MG63 (cell line): ENCODE measurements around the gene KCNK15. TPM values are rescaled to one million over a fixed set of nuclear protein-coding genes. Genes with fewer than 3 reads are reported as not detected.

ENCODE experiments used
- DNase-seq: peaks from one replicate; pipeline ENCODE4 v3.0.0-alpha.2; 2020
- H3K27me3 ChIP-seq: fragments of 250-450 bp; sonication (Bioruptor Pico); 2 replicates; pipeline ENCODE4 v1.5.1; 2020; ENCODE audit warnings: mild to moderate bottlenecking, moderate library complexity
- H3K36me3 ChIP-seq: fragments of 250-450 bp; sonication (Bioruptor Pico); 2 replicates; pipeline ENCODE4 v1.5.1; 2020; ENCODE audit warnings: mild to moderate bottlenecking, moderate library complexity
- H3K4me3 ChIP-seq: fragments of 250-450 bp; sonication (Bioruptor Pico); 2 replicates; pipeline ENCODE4 v1.5.1; 2020; ENCODE audit warnings: mild to moderate bottlenecking, moderate library complexity
- H3K9me3 ChIP-seq: fragments of 250-450 bp; sonication (Bioruptor Pico); 2 replicates; pipeline ENCODE4 v1.5.1; 2020; ENCODE audit warnings: mild to moderate bottlenecking, moderate library complexity
- total RNA-seq: library from RNA; depleted of rRNA; stranded (reverse); fragments of >200 nt; shearing (Covaris generic); gene quantifications from 2 replicates; pipeline ENCODE4 v1.2.3, GENCODE V29; 2014; ENCODE audit warnings: low replicate concordance; rRNA removed

The KCNK15 gene
- total RNA-seq, 1 experiment from 2014 or later, result not detected

DNA sequence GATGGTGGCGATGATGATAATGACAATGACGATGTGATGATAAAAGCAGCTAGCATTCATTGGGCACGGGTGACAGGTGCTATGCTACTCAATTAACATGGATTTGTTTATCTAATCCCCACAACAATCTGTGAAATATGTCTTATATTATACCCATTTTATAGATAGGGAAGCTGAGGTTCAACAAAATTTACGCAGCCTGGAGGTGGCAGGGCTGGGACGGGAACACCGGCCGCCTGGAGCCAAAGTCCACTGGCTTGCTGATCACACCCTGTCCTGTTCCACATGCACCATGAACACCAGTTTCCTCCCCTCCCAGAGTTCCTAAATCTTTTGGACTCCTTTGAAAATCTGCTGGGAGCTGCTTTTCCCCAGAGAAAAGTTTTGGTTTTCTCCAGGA is 41.6 kb downstream of the KCNK15 start:
- Histone ChIP-seq H3K27me3 (peaks cover 5% of the 10 kb centered on the region; the same call in 1 of the 2 replicates), H3K36me3 (no peaks in the 10 kb centered on the region), H3K9me3 (no peaks in the 10 kb centered on the region), H3K4me3 (no peak overlapping the region)
- DNase-seq, result no peak

DNA sequence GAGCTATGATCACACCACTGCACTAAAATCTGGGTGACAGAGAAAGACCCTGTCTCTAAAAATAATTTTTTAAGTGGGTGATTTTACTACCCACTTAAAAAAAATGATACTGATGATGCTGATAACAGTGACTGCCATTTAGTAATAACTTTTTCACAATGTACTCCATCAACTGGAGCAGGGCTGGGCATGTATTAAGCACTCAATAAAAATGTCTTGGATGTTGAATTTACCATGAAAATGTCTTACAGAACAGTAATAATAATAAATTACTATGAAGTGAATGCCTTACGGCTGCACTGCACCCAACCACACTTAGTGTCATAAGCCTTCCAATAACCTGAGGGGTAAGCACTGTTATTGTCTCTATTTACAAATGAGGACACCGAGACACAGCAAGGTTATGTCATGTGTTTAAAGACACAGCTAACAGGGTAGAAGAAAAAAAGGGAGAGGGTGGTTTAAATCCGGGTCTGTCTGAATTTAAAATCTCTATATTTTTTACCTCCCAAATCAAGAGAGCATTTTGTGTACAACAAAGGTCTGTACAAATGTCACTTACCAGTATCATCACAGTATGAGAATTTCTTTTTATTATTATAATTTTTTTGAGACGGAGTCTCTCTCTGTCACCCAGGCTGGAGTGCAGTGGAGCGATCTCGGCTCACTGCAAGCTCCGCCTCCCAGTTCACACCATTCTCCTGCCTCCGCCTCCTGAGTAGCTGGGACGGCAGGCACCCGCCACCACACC is 43.2 kb downstream of the KCNK15 start:
- no peaks in the 10 kb centered on the region for H3K36me3 ChIP-seq
- no peak overlapping the region for H3K4me3 ChIP-seq
- H3K9me3 ChIP-seq, result no peaks in the 10 kb centered on the region
- peaks cover 4% of the 10 kb centered on the region; the same call in 1 of the 2 replicates for H3K27me3 ChIP-seq
- DNase-seq, result no peak

DNA sequence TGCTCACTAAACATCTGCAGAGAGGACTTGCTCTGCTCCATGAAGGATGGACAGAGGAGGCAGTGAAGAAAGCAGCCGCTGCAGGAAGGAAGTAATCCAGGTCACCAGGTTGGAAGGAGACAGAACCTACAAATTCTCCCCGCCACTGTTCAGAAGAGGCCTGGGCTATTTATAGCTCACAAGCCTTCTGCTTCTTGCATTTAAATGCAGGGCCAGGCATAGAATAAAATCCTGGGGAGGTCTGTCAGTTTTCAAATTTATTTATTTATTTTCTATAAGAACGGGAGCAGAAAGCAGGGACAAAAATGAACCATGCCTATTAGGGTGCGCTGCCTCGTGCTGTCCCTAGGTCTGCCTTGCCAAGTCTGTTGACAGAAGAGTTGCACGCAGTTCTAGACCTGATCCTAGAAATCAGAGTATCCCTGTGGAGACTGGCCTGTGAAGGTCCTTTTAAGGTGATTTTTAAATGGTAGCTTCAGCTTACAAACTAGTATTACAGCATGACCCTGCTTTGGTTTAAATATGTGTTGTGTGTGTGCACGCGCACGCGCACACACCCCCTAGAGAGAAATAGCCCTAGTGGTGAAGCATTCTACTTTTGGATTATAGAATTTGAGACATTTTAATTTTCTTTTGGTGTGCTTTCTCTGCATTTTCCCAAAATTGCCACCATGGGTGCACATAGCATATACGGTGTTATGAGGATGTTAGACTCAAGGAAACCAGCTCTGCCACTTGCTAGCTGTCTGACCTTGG is 45.2 kb downstream of the KCNK15 start:
- Histone ChIP-seq H3K36me3 (no peaks in the 10 kb centered on the region), H3K4me3 (no peak overlapping the region), H3K9me3 (no peaks in the 10 kb centered on the region), H3K27me3 (peaks cover 3% of the 10 kb centered on the region; the same call in 1 of the 2 replicates)
- no peak for DNase-seq

DNA sequence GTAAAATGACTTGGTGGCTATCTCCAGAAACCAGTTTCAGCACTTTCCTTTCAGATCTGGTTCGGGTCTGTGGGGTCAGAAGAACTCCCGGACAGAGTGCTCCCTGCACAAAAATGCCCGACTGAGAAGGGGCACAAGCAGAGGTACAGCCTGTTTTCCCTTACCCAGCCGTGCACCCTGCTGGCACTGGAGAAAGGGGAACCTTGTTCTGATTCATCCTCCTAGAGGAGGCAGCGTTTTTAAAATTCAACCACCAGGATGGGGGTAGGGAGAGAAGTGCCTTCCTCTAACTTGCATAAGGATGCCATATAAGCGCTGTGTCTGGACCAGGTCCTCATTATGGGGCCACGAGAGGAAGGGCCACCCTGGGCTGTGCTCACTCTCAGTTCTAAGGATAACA is 47.1 kb downstream of the KCNK15 start:
- Histone ChIP-seq H3K36me3 (no peaks in the 10 kb centered on the region), H3K27me3 (peaks cover under 1% of the 10 kb centered on the region; the same call in 1 of the 2 replicates), H3K4me3 (no peak overlapping the region), H3K9me3 (no peaks in the 10 kb centered on the region)
- no peak for DNase-seq

DNA sequence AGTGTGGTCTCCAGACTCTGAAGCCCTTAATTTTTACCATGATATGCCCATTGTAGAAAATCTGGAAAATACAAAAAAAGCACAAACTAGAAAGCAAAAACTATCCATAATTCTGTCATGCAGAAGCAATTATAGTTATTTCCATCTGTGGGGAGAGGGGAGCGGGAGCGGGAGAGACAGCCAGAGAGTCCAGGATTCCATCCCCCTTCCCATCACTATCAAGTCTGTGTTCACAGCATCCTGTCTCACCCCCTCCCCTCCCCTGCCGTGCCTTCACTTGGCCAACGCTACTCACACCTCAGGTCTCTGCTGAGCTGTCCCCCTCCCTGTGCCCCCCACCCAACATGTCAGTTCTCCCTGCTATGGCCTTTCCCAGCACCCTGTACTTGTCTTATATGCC is 50.2 kb downstream of the KCNK15 start:
- Histone ChIP-seq H3K4me3 (no peak overlapping the region), H3K9me3 (no peaks in the 10 kb centered on the region), H3K27me3 (no peaks in the 10 kb centered on the region), H3K36me3 (no peaks in the 10 kb centered on the region)
- DNase-seq, result no peak

DNA sequence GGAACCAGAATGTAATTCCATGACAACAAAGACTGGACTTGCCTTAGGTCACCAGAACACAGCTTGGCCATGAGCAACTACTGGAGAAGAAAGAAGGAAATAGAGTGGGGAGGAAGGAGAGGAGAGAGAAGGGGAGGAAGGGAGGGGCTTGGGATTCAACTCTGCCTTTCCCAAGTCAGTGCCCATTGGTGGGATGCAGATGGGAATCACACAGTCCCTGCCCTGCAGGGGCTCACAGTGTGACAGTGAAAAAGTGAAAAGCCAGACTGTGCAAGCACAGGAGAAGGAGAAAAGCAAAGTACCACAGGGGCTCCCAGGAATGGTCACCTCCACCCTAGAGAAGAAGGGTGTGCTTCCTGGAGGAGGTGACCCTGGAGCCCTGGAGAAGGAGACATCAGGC is 50.6 kb downstream of the KCNK15 start:
- no peaks in the 10 kb centered on the region for H3K27me3 ChIP-seq
- no peaks in the 10 kb centered on the region for H3K9me3 ChIP-seq
- H3K36me3 ChIP-seq, result no peaks in the 10 kb centered on the region
- DNase-seq, result no peak
- no peak overlapping the region for H3K4me3 ChIP-seq

DNA sequence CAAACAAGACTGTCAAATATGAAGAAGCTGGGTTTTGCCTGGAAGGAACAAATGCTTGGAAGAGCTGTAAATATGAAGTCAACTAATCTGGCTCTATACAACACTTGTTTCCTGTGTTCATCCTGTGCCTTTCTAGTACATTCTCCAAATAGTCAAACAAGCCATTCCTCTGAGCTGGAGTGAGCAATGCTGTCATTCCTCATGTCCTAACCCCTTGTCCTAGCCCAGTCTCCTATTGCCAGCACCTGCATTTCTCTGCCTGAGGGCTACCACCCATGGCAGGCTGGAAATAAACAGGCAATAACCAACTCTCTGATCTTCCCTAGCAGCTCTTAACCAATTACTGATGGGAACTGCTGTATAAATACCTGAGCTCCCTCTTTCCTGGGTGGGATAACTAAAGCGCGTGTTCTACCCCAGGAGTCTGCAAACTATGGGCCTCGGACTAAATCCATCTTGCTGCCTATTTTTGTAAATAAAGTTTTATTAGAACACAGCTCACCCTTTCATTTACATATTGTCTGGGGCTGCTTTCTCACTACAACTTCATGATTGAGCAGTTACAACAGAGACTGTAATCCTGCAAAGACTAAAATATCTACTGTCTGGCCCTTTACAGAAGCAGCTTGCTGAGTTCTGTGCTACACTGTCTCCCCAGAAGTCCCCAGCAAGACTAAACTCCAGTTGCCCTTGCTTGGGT is 51.2 kb downstream of the KCNK15 start:
- no peak overlapping the region for H3K4me3 ChIP-seq
- H3K9me3 ChIP-seq, result no peaks in the 10 kb centered on the region
- no peaks in the 10 kb centered on the region for H3K36me3 ChIP-seq
- H3K27me3 ChIP-seq, result no peaks in the 10 kb centered on the region
- DNase-seq, result no peak

DNA sequence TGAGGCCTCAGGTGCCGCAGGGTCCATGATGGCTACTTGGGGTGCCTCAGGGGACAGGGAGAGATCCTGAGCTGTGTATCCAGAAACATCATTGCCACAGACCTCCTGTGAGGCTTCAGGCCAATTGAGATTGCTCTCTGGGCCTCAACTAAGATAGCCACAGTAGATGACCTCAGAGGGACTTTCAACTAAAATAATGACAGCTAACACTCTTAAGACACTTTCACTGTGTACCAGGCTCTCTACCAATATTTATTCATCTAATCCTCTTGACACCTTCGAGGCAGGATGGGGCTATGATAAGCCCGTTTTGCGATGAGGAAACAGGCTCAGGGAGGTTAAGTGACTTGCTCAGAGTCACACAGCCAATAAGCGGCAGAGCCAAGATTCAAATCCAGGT is 54.0 kb downstream of the KCNK15 start:
- no peaks in the 10 kb centered on the region for H3K36me3 ChIP-seq
- H3K9me3 ChIP-seq, result no peaks in the 10 kb centered on the region
- H3K27me3 ChIP-seq, result no peaks in the 10 kb centered on the region
- H3K4me3 ChIP-seq, result no peak overlapping the region
- DNase-seq, result no peak

DNA sequence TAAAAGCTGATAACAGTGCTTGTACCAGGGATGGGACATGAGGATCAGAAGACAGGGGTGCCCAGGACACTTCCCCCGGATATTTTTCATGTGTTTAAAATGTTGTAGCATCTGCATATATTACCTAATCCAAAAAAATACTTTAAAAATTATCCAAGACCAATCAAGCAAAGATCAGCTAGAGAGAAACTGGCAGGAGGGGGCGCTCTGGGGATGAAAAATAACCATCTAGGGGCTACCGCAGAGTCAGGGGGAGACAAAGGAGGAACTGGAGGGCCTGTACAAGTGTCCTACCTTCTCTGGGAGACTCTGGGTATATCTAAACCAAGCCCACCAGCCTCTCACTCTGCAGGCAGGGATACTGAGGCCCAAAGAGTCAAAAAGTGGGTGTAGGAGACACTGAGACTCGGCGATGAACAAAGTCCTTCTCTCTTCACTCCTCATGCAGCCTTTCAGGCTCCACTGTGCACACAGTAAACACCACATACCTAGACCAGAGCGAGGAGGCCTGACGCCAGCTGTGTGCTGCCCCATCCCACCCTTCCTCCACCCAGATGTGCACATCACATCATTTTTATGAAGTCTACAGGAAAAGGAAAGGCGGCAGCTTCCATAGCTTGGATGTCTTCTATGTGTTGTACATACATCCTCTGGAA is 54.9 kb downstream of the KCNK15 start:
- Histone ChIP-seq H3K27me3 (no peaks in the 10 kb centered on the region), H3K9me3 (no peaks in the 10 kb centered on the region), H3K36me3 (no peaks in the 10 kb centered on the region), H3K4me3 (no peak overlapping the region)
- DNase-seq, result no peak

Other genes with a start within 250 kb of the KCNK15 start
- gene SERINC3, start 223.8 kb upstream of the KCNK15 start, total RNA-seq, result 54.8 and 78.9 TPM in 2 replicates
- gene PKIG, start 163.3 kb upstream of the KCNK15 start, total RNA-seq, result 73.0 and 79.2 TPM in 2 replicates
- gene ADA, start 94.2 kb upstream of the KCNK15 start, total RNA-seq, result 28.4 and 41.4 TPM in 2 replicates
- gene CCN5, start 30.5 kb upstream of the KCNK15 start, total RNA-seq, result 0.07 TPM in 1 of 2 replicates, not detected in the other
- gene RIMS4, start 64.7 kb downstream of the KCNK15 start, total RNA-seq, result 0.39 and 2.9 TPM in 2 replicates
- gene YWHAB, start 139.8 kb downstream of the KCNK15 start, total RNA-seq, result 118 and 125 TPM in 2 replicates
- 9.1 and 10.0 TPM in 2 replicates for gene PABPC1L, start 164.2 kb downstream of the KCNK15 start, total RNA-seq
- gene TOMM34, start 214.5 kb downstream of the KCNK15 start, total RNA-seq, result 63.9 and 75.9 TPM in 2 replicates
- 9.8 and 15.7 TPM in 2 replicates for gene STK4, start 220.6 kb downstream of the KCNK15 start, total RNA-seq